ENCODE data around the gene KISS1. TPM values are rescaled to one million over a fixed set of nuclear protein-coding genes. Genes with fewer than 3 reads are reported as not detected.

KISS1 gene
- polyA plus RNA-seq, 1 donor from 2014 or later = not detected

GRCh38 chr1:204147406-204148383, 48.6 kb downstream of the KISS1 start:
- Histone ChIP-seq H3K36me3 (ENCODE audit: insufficient read depth, low read length) (no peaks in the 10 kb centered on the region), H3K27ac (ENCODE audit: low read length) (no peak overlapping the region), H3K79me2 (replicated peaks; ENCODE audit: insufficient read depth, low read length) (no peaks in the 10 kb centered on the region), H3K9me2 (ENCODE audit: insufficient read depth, low read length) (no peaks in the 10 kb centered on the region), H3F3A (ENCODE audit: insufficient read depth, low read length, poor library complexity, severe bottlenecking) (no peaks in the 10 kb centered on the region), H2AFZ (ENCODE audit: low read depth, low read length) (no peak overlapping the region), H3K9me3 (ENCODE audit: low read length) (no peaks in the 10 kb centered on the region), H4K20me1 (ENCODE audit: insufficient read depth) (no peaks in the 10 kb centered on the region), H3K4me2 (ENCODE audit: low read length) (no peak overlapping the region), H3K9ac (ENCODE audit: low read length) (no peak overlapping the region), H3K27me3 (ENCODE audit: insufficient read depth, low read depth, low read length) (peaks cover 24% of the 10 kb centered on the region), H3K4me3 (ENCODE audit: low read length) (peak overlapping the region; percentile 15)
- TF ChIP-seq, protein P1, sequence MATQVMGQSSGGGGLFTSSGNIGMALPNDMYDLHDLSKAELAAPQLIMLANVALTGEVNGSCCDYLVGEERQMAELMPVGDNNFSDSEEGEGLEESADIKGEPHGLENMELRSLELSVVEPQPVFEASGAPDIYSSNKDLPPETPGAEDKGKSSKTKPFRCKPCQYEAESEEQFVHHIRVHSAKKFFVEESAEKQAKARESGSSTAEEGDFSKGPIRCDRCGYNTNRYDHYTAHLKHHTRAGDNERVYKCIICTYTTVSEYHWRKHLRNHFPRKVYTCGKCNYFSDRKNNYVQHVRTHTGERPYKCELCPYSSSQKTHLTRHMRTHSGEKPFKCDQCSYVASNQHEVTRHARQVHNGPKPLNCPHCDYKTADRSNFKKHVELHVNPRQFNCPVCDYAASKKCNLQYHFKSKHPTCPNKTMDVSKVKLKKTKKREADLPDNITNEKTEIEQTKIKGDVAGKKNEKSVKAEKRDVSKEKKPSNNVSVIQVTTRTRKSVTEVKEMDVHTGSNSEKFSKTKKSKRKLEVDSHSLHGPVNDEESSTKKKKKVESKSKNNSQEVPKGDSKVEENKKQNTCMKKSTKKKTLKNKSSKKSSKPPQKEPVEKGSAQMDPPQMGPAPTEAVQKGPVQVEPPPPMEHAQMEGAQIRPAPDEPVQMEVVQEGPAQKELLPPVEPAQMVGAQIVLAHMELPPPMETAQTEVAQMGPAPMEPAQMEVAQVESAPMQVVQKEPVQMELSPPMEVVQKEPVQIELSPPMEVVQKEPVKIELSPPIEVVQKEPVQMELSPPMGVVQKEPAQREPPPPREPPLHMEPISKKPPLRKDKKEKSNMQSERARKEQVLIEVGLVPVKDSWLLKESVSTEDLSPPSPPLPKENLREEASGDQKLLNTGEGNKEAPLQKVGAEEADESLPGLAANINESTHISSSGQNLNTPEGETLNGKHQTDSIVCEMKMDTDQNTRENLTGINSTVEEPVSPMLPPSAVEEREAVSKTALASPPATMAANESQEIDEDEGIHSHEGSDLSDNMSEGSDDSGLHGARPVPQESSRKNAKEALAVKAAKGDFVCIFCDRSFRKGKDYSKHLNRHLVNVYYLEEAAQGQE (IDR thresholded peaks at IDR 0.05; ENCODE audit: borderline replicate concordance) = no peak
- TF ChIP-seq POLR2AphosphoS5 (IDR thresholded peaks at IDR 0.05) (peak; percentile 93), TAF1 (IDR thresholded peaks at IDR 0.05; ENCODE audit: low read depth) (no peak), SMC3 (conservative IDR thresholded peaks at IDR 0.05; ENCODE audit: poor library complexity) (no peak), RAD21 (conservative IDR thresholded peaks at IDR 0.05) (no peak), EP300 (conservative IDR thresholded peaks at IDR 0.05; ENCODE audit: poor library complexity, severe bottlenecking) (peak; percentile 97), MXI1 (conservative IDR thresholded peaks at IDR 0.05; ENCODE audit: poor library complexity, severe bottlenecking) (no peak)
- TF ChIP-seq, protein P2, sequence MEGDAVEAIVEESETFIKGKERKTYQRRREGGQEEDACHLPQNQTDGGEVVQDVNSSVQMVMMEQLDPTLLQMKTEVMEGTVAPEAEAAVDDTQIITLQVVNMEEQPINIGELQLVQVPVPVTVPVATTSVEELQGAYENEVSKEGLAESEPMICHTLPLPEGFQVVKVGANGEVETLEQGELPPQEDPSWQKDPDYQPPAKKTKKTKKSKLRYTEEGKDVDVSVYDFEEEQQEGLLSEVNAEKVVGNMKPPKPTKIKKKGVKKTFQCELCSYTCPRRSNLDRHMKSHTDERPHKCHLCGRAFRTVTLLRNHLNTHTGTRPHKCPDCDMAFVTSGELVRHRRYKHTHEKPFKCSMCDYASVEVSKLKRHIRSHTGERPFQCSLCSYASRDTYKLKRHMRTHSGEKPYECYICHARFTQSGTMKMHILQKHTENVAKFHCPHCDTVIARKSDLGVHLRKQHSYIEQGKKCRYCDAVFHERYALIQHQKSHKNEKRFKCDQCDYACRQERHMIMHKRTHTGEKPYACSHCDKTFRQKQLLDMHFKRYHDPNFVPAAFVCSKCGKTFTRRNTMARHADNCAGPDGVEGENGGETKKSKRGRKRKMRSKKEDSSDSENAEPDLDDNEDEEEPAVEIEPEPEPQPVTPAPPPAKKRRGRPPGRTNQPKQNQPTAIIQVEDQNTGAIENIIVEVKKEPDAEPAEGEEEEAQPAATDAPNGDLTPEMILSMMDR (IDR thresholded peaks at IDR 0.05; ENCODE audit: poor library complexity, severe bottlenecking) = no peak

GRCh38 chr1:204146965-204147364, 49.3 kb downstream of the KISS1 start:
- Histone ChIP-seq H3K27ac (ENCODE audit: low read length) (no peak overlapping the region), H3K4me2 (ENCODE audit: low read length) (no peak overlapping the region), H3K9me2 (ENCODE audit: insufficient read depth, low read length) (no peaks in the 10 kb centered on the region), H3K36me3 (ENCODE audit: insufficient read depth, low read length) (no peaks in the 10 kb centered on the region), H2AFZ (ENCODE audit: low read depth, low read length) (no peak overlapping the region), H3K9ac (ENCODE audit: low read length) (no peak overlapping the region), H3F3A (ENCODE audit: insufficient read depth, low read length, poor library complexity, severe bottlenecking) (no peaks in the 10 kb centered on the region), H4K20me1 (ENCODE audit: insufficient read depth) (no peaks in the 10 kb centered on the region), H3K4me3 (ENCODE audit: low read length) (no peak overlapping the region), H3K9me3 (ENCODE audit: low read length) (no peaks in the 10 kb centered on the region), H3K79me2 (replicated peaks; ENCODE audit: insufficient read depth, low read length) (no peaks in the 10 kb centered on the region), H3K27me3 (ENCODE audit: insufficient read depth, low read depth, low read length) (peaks cover 19% of the 10 kb centered on the region)
- TF ChIP-seq POLR2AphosphoS5 (IDR thresholded peaks at IDR 0.05) = no peak
- no peak for TF ChIP-seq SMC3 (conservative IDR thresholded peaks at IDR 0.05; ENCODE audit: poor library complexity)
- TF ChIP-seq EP300 (conservative IDR thresholded peaks at IDR 0.05; ENCODE audit: poor library complexity, severe bottlenecking) = no peak
- no peak for TF ChIP-seq MXI1 (conservative IDR thresholded peaks at IDR 0.05; ENCODE audit: poor library complexity, severe bottlenecking)
- no peak for TF ChIP-seq EZH2 (IDR thresholded peaks at IDR 0.05; ENCODE audit: borderline replicate concordance, insufficient read depth, low read length, poor library complexity, severe bottlenecking)
- TF ChIP-seq, protein P2 (IDR thresholded peaks at IDR 0.05; ENCODE audit: poor library complexity, severe bottlenecking) = no peak
- TF ChIP-seq, protein P1 (IDR thresholded peaks at IDR 0.05; ENCODE audit: borderline replicate concordance) = no peak
- no peak for TF ChIP-seq RAD21 (conservative IDR thresholded peaks at IDR 0.05)
- TF ChIP-seq TAF1 (IDR thresholded peaks at IDR 0.05; ENCODE audit: low read depth) = no peak

Measured in neural cell (in vitro differentiated cells).